LNCaP clone FGC (cell line): ENCODE data around the gene JUNB.

ENCODE experiments used
- DNase-seq: peaks from one replicate; pipeline ENCODE4 v3.0.0-alpha.2; 2011; ENCODE audit warnings: low read depth
- H3K4me3 ChIP-seq: 2 replicates; pipeline ENCODE4 v1.5.1; 2011; ENCODE audit warnings: mild to moderate bottlenecking, low read depth, low read length, control low read depth
- TF ChIP-seq, protein P1 (sequence below): IDR thresholded peaks from 2 replicates; pipeline ENCODE4 v1.5.1; 2012; ENCODE audit warnings: mild to moderate bottlenecking; ENCODE audit not compliant: control insufficient read depth, insufficient read depth; ENCODE audit errors: extremely low read depth

Gene JUNB

DNA sequence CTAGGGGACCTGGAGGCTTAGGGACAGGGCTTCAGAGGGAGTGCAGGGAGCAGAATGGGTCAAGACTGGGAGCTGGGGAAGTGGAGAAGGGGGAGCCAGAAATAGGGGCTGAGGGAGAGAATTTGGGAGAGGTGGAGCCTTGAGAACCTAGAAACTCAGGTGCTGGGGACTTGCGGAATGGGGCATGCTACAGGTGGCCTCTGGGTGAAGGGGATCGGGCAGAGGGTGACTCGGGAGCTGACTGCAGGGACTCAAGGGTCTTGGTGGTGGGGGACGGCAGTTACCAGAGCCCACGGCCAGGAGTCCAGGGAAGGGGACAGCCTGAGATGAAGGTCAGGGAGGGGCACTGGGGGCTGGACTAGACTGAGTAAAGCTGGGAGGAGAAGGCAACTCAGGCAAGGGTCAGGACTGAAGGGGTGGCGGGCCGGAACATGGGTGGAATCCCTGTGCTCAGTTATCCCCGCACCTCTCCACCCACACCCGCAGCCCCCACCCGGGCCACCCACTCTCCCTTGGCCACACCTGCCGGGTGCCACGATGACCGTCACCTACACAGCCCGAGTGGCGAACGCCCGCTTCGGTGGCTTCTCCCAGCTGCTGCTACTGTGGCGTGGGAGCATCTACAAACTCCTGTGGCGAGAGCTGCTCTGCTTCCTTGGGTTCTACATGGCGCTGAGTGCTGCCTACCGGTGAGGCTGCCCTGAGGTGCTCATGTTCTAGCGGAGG is 39.1 kb upstream of the JUNB start:
- DNase-seq: no peak
- TF ChIP-seq, protein P1, sequence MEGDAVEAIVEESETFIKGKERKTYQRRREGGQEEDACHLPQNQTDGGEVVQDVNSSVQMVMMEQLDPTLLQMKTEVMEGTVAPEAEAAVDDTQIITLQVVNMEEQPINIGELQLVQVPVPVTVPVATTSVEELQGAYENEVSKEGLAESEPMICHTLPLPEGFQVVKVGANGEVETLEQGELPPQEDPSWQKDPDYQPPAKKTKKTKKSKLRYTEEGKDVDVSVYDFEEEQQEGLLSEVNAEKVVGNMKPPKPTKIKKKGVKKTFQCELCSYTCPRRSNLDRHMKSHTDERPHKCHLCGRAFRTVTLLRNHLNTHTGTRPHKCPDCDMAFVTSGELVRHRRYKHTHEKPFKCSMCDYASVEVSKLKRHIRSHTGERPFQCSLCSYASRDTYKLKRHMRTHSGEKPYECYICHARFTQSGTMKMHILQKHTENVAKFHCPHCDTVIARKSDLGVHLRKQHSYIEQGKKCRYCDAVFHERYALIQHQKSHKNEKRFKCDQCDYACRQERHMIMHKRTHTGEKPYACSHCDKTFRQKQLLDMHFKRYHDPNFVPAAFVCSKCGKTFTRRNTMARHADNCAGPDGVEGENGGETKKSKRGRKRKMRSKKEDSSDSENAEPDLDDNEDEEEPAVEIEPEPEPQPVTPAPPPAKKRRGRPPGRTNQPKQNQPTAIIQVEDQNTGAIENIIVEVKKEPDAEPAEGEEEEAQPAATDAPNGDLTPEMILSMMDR: no peak
- H3K4me3 ChIP-seq: no peak overlapping the region

DNA sequence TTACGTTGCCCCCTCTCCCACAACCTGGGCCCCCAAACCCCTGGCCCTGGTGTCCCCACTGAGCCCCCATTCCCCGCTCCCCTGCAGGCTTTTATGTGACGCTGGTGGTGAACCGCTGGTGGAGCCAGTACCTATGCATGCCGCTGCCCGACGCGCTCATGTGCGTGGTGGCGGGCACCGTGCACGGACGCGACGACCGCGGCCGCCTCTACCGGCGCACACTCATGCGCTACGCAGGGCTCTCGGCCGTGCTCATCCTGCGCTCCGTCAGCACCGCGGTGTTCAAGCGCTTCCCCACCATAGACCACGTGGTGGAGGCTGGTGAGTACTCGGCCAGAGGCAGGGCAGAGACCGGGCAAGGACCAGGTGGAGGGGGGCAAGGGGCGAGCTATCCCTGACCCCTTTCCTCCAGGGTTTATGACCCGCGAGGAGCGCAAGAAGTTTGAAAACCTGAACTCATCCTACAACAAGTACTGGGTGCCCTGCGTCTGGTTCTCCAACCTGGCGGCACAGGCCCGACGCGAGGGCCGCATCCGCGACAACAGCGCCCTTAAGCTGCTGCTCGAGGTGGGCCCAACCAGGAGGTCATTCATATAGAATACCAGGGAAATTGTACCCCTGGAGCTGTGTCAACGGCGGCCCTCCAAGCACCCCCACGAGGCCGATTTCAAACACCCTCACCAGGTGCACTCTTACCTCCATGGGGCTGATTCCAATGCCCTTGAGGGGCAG is 36.7 kb upstream of the JUNB start:
- no peak for DNase-seq
- H3K4me3 ChIP-seq: no peak overlapping the region
- TF ChIP-seq, protein P1: no peak

DNA sequence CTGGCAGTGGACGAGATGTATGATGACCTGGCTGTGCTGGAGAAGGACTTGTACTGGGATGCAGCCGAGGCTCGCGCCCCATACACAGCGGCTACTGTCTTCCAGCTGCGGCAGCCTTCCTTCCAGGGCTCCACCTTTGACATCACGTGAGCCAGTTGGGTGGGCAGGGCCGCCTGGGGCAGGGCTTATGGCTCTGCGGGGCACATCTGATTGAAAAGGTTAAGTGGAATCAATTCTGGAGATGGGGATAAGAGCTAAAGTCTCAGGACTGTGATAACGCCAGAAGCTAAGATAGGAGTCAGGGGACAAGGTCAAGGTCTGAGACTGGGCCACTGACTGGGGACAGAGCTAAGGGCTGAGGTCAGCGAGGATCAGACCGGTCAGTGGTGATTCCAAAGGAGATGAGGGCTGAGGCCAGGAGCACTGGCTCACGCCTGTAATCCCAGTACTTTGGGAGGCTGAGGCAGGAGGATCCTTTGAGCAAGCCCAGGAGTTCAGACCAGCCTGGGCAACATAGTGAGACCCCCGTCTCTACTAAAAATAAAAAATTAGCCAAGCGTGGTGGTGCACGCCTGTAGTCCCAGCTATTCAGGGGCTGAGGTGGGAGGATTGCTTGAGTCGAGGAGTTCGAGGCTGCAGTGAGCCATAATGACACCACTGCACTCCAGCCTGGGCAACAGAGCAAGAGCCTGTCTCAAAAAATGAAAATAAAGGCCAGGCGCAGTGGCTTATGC is 35.0 kb upstream of the JUNB start:
- TF ChIP-seq, protein P1: no peak
- no peak for DNase-seq

DNA sequence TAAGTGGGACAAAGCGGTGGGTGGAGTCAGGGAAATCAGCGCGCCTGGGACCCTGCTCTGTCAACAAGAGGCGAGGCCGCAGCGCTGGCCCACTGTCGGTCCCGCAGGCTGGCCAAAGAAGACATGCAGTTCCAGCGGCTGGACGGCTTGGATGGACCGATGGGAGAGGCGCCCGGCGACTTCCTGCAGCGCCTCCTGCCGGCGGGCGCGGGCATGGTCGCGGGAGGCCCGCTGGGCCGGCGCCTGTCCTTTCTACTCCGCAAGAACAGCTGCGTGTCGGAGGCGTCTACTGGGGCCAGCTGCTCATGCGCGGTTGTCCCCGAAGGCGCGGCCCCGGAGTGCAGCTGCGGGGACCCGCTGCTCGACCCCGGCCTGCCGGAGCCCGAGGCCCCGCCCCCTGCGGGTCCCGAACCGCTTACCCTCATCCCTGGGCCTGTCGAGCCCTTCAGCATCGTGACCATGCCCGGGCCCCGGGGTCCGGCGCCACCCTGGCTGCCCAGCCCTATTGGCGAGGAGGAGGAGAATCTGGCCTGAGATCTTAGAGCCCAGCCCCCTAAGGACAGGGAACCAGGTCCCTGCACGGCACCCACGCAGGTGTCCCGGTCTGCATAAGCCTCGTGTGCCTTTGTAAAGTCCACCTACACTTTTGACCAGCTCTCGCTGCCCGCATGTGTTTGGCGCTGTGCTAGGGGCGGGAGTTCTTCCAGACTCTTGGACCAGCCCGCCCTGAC is 33.6 kb upstream of the JUNB start:
- 0 out of 2 replicates have a peak overlapping the region, but pooled peaks have one; percentile 18 for H3K4me3 ChIP-seq
- TF ChIP-seq, protein P1: peak; percentile 88
- peak; percentile 23 for DNase-seq

More for the DNA sequence above, 35.0 kb upstream of the JUNB start:
- H3K4me3 ChIP-seq: no peak overlapping the region

DNA sequence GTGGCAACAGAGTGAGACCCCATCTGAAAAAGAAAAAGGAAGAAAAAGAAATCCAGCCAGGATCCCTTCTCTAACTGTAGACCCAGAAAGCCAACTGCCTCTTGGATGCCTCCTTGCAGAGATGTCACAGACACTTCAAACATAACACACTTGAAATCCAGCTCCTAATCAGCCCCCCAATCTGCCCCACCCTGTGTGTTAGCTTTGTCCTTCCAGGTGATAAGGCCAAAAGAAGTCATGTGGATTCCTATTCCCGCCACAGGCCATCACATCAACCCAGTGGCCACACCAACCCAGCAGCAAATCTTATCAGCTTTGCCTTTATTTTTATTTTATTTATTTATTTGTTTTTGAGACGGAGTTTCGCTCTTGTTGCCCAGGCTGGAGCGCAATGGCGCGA is 31.6 kb upstream of the JUNB start:
- TF ChIP-seq, protein P1: no peak

DNA sequence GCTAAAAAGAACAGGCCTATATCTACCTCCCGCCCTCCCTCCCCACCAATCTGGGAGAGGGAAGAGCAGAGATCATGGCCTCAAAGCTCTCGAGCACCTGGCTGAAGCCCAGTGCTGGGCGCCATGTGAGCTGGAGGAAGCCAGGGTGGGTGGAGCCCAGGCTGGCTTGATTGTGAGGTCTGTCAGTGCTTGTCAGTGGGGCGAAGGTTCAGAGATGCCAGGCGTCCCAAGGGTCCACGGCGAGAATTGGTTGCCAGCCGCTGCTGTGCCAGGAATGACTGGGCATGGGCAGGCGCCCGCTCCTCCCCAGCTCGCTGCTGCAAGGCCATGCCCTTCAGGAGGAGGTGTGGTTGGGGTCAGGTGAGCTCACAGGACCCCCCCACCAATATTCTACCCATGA is 28.2 kb upstream of the JUNB start:
- TF ChIP-seq, protein P1: no peak
- DNase-seq: no peak
- H3K4me3 ChIP-seq: no peak overlapping the region

More for the DNA sequence above, 31.6 kb upstream of the JUNB start:
- no peak for DNase-seq
- H3K4me3 ChIP-seq: no peak overlapping the region
